SK-N-SH (cell line): Measurements from ENCODE around the gene ATG3. TPM values are rescaled to one million over a fixed set of nuclear protein-coding genes. Genes with fewer than 3 reads are reported as not detected.
"Not testable (repeated sequence)": the region's sequence is repeated elsewhere in the genome, so short reads cannot be mapped to it uniquely, and the experiment has no call there.

ENCODE experiments used
- CTCF ChIA-PET: fragments of 300-600, 350-600 bp; formaldehyde crosslinking; extraction: SDS; loops from one replicate; lab custom pipeline; 2021; lab: Yijun Ruan, JAX
- POLR2A ChIA-PET: fragments of 350-600 bp; sonication (Branson Sonifier 250); formaldehyde crosslinking; extraction: SDS; loops from one replicate; lab custom pipeline; 2020; ENCODE audit warnings: antibody characterized with exemption, inconsistent platforms; lab: Yijun Ruan, JAX
- DNase-seq: peaks from one replicate; pipeline ENCODE4 v3.0.0; 2012
- H2AFZ ChIP-seq: fragments of 200-600 bp; sonication (generic); 2 replicates; pipeline ENCODE4 v1.8.1; 2016; ENCODE audit warnings: antibody characterized with exemption, mild to moderate bottlenecking, low read depth
- H3F3A ChIP-seq: fragments of 200-600 bp; sonication (generic); replicated peaks from 2 replicates; pipeline ENCODE3; 2016; ENCODE audit warnings: antibody characterized with exemption, mild to moderate bottlenecking; ENCODE audit not compliant: insufficient read depth
- H3K27ac ChIP-seq, 2 experiments: fragments of 200-500 bp in 1 of 2; fragments of 200-600 bp in 1 of 2; sonication (Bioruptor generic) in 1 of 2; sonication (generic), shearing (Covaris generic) in 1 of 2; 2 replicates each; pipeline versions ENCODE4 v1.5.1 to v1.6.1; 2014 to 2016; ENCODE audit warnings: low read depth in 2 of 2, inconsistent platforms in 1 of 2, low read length in 1 of 2, mild to moderate bottlenecking in 1 of 2, mixed read lengths in 1 of 2
- H3K27me3 ChIP-seq: fragments of 200-600 bp; sonication (generic), shearing (Covaris generic); 2 replicates; pipeline ENCODE4 v1.6.1; 2016; ENCODE audit warnings: mixed run types; ENCODE audit not compliant: insufficient read depth
- H3K36me3 ChIP-seq, 2 experiments: fragments of 200-500 bp in 1 of 2; fragments of 200-600 bp in 1 of 2; sonication (Bioruptor generic) in 1 of 2; sonication (generic) in 1 of 2; replicated peaks in 1 of 2; 2 replicates each; pipeline versions ENCODE3 to v1.5.1; 2014 to 2016; ENCODE audit warnings: low read length in 1 of 2, mild to moderate bottlenecking in 1 of 2; ENCODE audit not compliant: insufficient read depth in 2 of 2, control insufficient read depth in 1 of 2
- H3K4me1 ChIP-seq, 2 experiments: fragments of 200-500 bp in 1 of 2; fragments of 200-600 bp in 1 of 2; sonication (Bioruptor generic) in 1 of 2; sonication (generic), shearing (Covaris generic) in 1 of 2; 2 replicates each; pipeline versions ENCODE4 v1.5.1 to v1.6.1; 2014 to 2016; ENCODE audit warnings: low read depth in 1 of 2, low read length in 1 of 2, mixed run types in 1 of 2; ENCODE audit not compliant: insufficient read depth in 2 of 2, control insufficient read depth in 1 of 2
- H3K4me2 ChIP-seq: fragments of 200-600 bp; sonication (generic), shearing (Covaris generic); 2 replicates; pipeline ENCODE4 v1.6.1; 2017; ENCODE audit warnings: mixed run types
- H3K4me3 ChIP-seq, 2 experiments: fragments of 200-500 bp in 1 of 2; fragments of 200-600 bp in 1 of 2; sonication (Bioruptor generic) in 1 of 2; sonication (generic), shearing (Covaris generic) in 1 of 2; 2 replicates each; pipeline versions ENCODE4 v1.5.1 to v1.8.1; 2014 to 2016; ENCODE audit warnings: low read depth in 2 of 2, inconsistent platforms in 1 of 2, low read length in 1 of 2, mild to moderate bottlenecking in 1 of 2, mixed read lengths in 1 of 2, moderate library complexity in 1 of 2
- H3K79me2 ChIP-seq: fragments of 200-600 bp; sonication (generic); 2 replicates; pipeline ENCODE4 v1.8.1; 2017; ENCODE audit warnings: mild to moderate bottlenecking; ENCODE audit not compliant: insufficient read depth
- H3K9ac ChIP-seq: fragments of 200-600 bp; sonication (generic); 2 replicates; pipeline ENCODE4 v1.6.1; 2017; ENCODE audit warnings: mixed run types
- H3K9me2 ChIP-seq: fragments of 200-600 bp; sonication (generic); 2 replicates; pipeline ENCODE4 v1.6.1; 2017; ENCODE audit warnings: mixed run types
- H3K9me3 ChIP-seq: fragments of 200-600 bp; sonication (generic); 2 replicates; pipeline ENCODE4 v1.6.1; 2017; ENCODE audit warnings: mixed run types, mild to moderate bottlenecking, moderate library complexity
- H4K20me1 ChIP-seq: fragments of 200-600 bp; sonication (generic); 2 replicates; pipeline ENCODE4 v1.6.1; 2017; ENCODE audit warnings: mild to moderate bottlenecking, mixed run types; ENCODE audit not compliant: insufficient read depth
- ELF1 ChIP-seq: IDR thresholded peaks from 2 replicates; pipeline ENCODE4 v1.4.0; 2012
- FOXM1 ChIP-seq: IDR thresholded peaks from 2 replicates; pipeline ENCODE4 v1.4.0; 2012; ENCODE audit warnings: low read depth, mild to moderate bottlenecking
- GABPA ChIP-seq: IDR thresholded peaks from 2 replicates; pipeline ENCODE4 v1.4.0; 2012; ENCODE audit warnings: low read depth, mild to moderate bottlenecking
- MEF2A ChIP-seq: IDR thresholded peaks from 2 replicates; pipeline ENCODE4 v1.4.0; 2012; ENCODE audit warnings: low read depth, borderline replicate concordance
- NRF1 ChIP-seq: IDR thresholded peaks from 2 replicates; pipeline ENCODE4 v1.6.1; 2012; ENCODE audit warnings: low read depth, mild to moderate bottlenecking, low read length
- POLR2AphosphoS5 ChIP-seq: IDR thresholded peaks from 2 replicates; pipeline ENCODE4 v1.6.1; 2012; ENCODE audit warnings: low read depth, low read length
- RXRA ChIP-seq: IDR thresholded peaks from 2 replicates; pipeline ENCODE4 v1.4.0; 2012; ENCODE audit warnings: low read depth, mild to moderate bottlenecking, borderline replicate concordance
- SMC3 ChIP-seq: IDR thresholded peaks from 2 replicates; pipeline ENCODE4 v1.6.1; 2012; ENCODE audit warnings: low read depth, low read length, improper control_type of control experiment
- USF1 ChIP-seq: IDR thresholded peaks from 2 replicates; pipeline ENCODE4 v1.4.0; 2012; ENCODE audit warnings: low read depth, borderline replicate concordance
- YY1 ChIP-seq: IDR thresholded peaks from 2 replicates; pipeline ENCODE4 v1.4.0; 2012; ENCODE audit warnings: low read depth, mild to moderate bottlenecking
- ZBTB33 ChIP-seq: IDR thresholded peaks from 2 replicates; pipeline ENCODE4 v1.4.0; 2012; ENCODE audit warnings: low read depth, borderline replicate concordance
- whole genome bisulfite sequencing: methylation state at CpG from one replicate; pipeline ENCODE4 v1.1.6; 2017; ENCODE audit warnings: low lambda C conversion rate; 5-methylcytosine and 5-hydroxymethylcytosine counted together
- polyA plus RNA-seq, 3 experiments: library from polyadenylated mRNA; depleted of rRNA; stranded (reverse); fragments of >200 nt; gene quantifications; 2 replicates each; pipeline ENCODE4 v1.2.3, GENCODE V29; 2012

The ATG3 gene
- polyA plus RNA-seq, 1 of the 3 experiments (the other 2 are of a cell fraction) = 38.8 TPM

DNA sequence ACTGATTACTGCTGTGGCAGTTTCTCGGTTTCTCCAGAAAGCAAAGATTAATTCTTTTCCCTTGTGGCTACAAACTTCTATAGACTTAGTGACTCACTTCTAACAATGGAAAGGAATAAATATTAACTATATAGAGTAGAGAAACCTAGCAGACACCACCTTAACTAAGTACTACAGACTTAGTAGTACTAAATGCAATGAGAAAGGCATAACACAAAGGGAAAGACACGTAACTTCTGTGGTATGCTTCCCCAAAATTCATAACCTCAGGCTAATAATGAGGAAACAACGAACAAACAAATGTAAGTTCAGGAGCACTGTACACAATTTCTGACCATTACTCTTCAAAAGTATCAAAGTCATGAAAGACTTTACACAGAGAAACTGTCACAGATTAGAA, 31.2 kb downstream of the ATG3 start:
- TF ChIP-seq SMC3 (no peak), GABPA (no peak), FOXM1 (no peak), USF1 (no peak), ZBTB33 (no peak), ELF1 (no peak), MEF2A (no peak), RXRA (no peak), YY1 (no peak), POLR2AphosphoS5 (no peak), NRF1 (no peak)

GRCh38 chr3:112524127-112524526, 37.6 kb downstream of the ATG3 start:
- H3K4me2 ChIP-seq, H3K4me1 ChIP-seq, H3K9ac ChIP-seq, H3K27ac ChIP-seq, POLR2A ChIA-PET, H3K79me2 ChIP-seq, H3K9me2 ChIP-seq, H3F3A ChIP-seq, H3K27me3 ChIP-seq, H4K20me1 ChIP-seq, H2AFZ ChIP-seq, H3K4me3 ChIP-seq, H3K9me3 ChIP-seq, DNase-seq: not testable (repeated sequence)
- WGBS = 98% methylated on average over 6 of the region's 6 CpGs
- CTCF ChIA-PET = interaction anchor here (0.7 kb wide), 1 partner anchor 230 kb away, joined by 5 read pairs; the partner anchor contains the start of gene SLC9C1
- peaks cover 6 to 15% of the 10 kb centered on the region in 2 experiments for H3K36me3 ChIP-seq

More for the DNA sequence above, 31.2 kb downstream of the ATG3 start:
- Histone ChIP-seq H4K20me1 (no peaks in the 10 kb centered on the region), H3K79me2 (no peaks in the 10 kb centered on the region), H3K4me3 (no peak overlapping the region), H3K9me3 (no peaks in the 10 kb centered on the region), H3K4me2 (no peak overlapping the region), H3K27me3 (no peaks in the 10 kb centered on the region), H3K27ac (no peak overlapping the region), H3F3A (peaks cover 4% of the 10 kb centered on the region), H3K9ac (no peak overlapping the region), H3K36me3 (peaks cover 45 to 59% of the 10 kb centered on the region in 2 experiments), H3K4me1 (no peaks in the 10 kb centered on the region), H3K9me2 (no peaks in the 10 kb centered on the region), H2AFZ (no peak overlapping the region)
- no peak for DNase-seq
- POLR2A ChIA-PET = no interaction called here
- WGBS = 67% methylated on average over 3 of the region's 3 CpGs
- CTCF ChIA-PET = interaction anchor here (0.7 to 1.6 kb wide), 27 partner anchors 8 to 425 kb away, joined by 3 to 22 read pairs (median 4); partner anchors contain the start of genes ATG3, CD200, SLC35A5 and SLC9C1
